Activated CD8-positive, alpha-beta memory T cell treated with anti-CD3 and anti-CD28 coated beads for 36 hours (primary cell): ENCODE data around the gene NCOR2. TPM values are rescaled to one million over a fixed set of nuclear protein-coding genes. Genes with fewer than 3 reads are reported as not detected.

Experiments used
- CTCF ChIA-PET: fragments of 350-600 bp; sonication (Branson Sonifier 250); formaldehyde crosslinking; loops from one replicate; lab custom pipeline; 2021; ENCODE audit warnings: antibody characterized with exemption; lab: Charles Lee
- POLR2A ChIA-PET: fragments of 350-600 bp; sonication (Branson Sonifier 250); formaldehyde crosslinking; loops from one replicate; lab custom pipeline; 2021; ENCODE audit warnings: antibody characterized with exemption; lab: Charles Lee
- total RNA-seq, 2 experiments: library from RNA; stranded (reverse); gene quantifications; one replicate each; pipeline ENCODE4 v1.2.3, GENCODE V29; 2021

Gene NCOR2
- total RNA-seq, 2 experiments from 2014 or later, result 94.7 to 95.0 TPM

DNA sequence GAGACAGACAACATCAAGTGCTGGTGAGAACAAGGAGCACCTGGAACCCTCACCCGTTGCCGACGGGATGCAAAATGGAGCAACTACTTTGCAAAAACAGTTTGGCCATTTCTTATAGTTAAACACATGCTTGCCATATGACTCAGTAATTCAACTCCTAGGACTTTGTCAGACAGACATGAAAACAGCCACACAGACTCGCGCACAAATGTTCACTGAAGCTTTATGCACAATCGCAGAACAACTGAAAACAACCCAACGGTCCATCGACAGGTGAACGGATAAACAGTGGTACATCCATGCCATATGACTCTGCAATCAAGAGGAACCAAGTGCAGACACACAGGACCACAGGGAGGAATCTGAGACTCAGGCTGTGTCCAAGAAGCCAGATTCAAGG is 30.8 kb downstream of the NCOR2 start:
- POLR2A ChIA-PET, result no interaction called here

DNA sequence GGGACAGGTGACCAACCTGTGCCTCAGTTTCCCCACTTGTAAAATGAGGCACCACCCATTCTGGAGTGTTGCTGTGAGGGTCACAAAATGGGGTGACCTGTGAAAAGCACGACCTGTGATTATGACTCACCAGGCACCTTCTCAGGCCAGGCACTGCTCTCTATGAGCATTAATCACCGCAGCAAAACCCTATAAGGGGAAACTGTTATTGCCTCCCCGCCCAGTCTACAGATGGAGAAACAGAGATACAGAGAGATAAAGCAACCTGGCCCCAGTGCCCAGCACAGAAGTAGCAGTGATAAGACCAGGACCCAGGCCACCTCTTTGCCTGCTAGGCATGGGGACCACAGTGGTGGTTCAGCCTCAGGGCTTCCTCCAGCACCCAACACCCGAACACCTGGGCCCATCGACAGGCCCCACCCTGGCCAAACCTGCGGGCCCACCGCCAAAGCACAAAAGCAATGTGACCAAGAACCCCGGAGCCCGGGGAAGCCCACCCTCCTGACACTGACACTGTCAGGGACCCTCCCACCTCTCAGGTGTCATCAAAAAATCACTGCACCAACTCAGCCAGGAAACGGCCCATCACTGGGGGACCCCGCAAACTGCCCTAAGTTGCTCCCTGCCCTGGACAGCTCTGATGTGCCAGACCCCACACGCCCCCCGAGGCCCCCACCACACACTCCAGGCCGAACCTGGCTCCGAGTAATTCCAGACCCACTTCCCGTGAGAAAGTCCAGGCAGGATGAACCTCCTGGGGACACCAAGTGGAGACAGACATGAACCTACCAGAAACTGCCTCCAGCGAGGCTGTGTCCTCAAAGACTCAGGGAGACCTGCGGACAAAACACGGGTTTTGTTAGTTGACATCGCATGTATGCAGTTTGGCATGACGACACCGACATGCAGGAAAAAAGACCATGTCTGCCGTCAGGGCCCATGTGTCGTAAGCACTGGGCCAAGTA is 32.4 kb downstream of the NCOR2 start:
- CTCF ChIA-PET, result no interaction called here
- POLR2A ChIA-PET, result no interaction called here

More for the DNA sequence above, 30.8 kb downstream of the NCOR2 start:
- CTCF ChIA-PET, result interaction anchor here (0.8 kb wide), 1 partner anchor 47 kb away, joined by 3 read pairs; no protein-coding TSS in a partner anchor

DNA sequence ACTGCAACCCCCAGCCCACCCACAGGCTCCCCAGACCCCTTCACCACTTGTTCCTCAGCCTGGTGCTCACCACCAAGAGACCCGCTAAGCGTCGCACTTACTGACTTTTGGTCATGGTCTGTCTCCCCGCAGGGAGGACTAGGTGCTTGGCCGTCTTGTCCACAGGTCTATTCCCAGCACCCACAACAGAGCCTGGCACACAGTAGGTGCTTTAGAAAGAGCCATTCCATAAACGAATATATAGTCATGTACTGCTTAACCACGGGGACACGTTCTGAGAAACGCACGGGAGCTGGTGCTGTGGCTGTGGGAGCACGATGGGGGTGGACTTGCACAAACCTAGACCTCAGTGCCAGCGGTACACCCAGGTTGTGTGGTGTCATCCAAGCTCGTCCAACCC is 34.0 kb downstream of the NCOR2 start:
- ChIA-PET CTCF (interaction anchor here (0.9 kb wide), 1 partner anchor 23 kb away, joined by 4 read pairs; no protein-coding TSS in a partner anchor), POLR2A (no interaction called here)

DNA sequence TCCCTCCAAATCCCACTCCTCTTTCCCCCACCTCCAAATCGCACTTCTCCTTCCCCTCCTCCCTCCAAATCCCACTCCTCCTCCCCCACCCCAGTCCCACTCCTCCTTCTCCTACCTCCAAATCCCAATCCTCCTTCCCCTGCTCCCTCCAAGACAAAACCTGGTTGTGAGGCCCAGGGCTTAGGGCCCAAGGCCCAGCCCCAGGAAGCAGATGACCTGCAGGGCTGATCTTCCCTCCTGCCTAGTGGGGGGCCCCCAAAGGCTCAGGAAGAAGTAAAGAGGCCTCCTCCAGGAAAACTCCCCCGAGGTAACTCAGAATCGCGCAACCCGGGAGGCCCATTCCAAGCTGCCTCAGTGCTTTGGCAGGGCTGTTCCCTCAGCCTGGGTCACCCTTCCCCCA is 34.4 kb downstream of the NCOR2 start:
- ChIA-PET CTCF (no interaction called here), POLR2A (no interaction called here)

DNA sequence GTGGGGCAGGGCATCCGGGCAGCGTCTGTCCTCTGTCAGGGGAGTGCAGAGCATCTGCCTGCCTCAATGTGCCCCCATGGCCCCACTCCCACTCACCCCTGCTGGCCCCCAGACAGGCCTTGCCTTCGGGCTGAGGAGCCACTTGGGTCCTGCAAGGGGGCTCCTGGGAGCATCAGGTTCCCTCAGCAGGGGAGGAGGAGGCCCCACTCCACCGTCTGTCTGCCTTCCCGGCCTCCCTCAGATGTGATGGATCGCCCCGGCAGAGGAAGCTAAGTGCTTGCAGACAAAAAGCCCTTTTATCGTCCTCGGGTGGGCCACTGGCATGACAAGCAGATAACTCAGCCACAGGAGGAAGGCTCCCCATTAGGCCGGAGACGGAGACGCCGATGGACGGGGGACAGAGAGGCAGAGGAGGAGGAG is 35.1 kb downstream of the NCOR2 start:
- POLR2A ChIA-PET, result no interaction called here
- CTCF ChIA-PET, result interaction anchor here (0.6 kb wide), 1 partner anchor 179 kb away, joined by 4 read pairs; no protein-coding TSS in a partner anchor

DNA sequence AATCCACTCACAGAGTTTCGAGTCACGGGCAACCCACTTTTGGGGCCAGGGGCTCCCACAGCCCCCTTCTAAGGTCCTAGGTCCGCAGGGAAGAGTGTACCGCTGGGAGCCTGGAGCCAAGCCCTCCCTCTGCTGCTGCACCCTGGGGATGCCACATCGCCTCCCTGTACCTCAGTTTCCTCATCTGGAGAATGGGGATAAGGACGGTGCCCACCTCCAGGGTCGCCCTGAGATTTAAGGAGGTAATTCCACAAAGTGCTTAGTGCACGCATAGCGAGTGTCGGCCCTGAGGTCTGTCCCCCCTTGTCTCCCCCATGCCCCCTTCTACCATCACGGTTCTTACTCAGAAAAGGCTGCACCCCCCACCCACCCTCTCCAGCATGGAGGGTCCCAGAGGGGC is 35.5 kb downstream of the NCOR2 start:
- POLR2A ChIA-PET, result no interaction called here
- CTCF ChIA-PET, result interaction anchor here (0.6 kb wide), 1 partner anchor 180 kb away, joined by 4 read pairs; no protein-coding TSS in a partner anchor

DNA sequence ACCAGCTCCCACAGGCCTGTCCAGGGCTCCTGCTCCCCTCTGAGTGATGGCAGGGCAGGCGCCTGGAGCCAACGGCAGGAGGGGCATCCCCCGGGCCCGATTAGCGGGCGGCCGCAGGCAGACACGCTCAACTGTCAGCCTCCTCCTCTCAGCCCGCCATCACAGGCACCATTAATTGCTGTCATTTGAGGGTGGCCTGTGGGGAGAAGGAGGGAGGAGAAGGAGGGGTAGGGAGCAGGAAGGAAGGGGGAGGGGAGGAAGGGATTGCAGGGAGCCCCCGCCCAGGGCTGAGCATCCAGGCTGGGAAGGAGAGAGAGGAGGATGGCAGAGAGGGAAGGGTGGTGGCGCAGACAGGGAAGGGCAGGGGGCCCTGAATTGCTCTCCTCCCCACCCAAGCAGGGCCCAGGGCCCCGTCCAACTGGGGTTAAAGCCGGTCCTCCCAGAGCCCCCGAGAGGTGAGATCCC is 36.1 kb downstream of the NCOR2 start:
- POLR2A ChIA-PET, result interaction anchor here (0.6 kb wide), 1 partner anchor 348 kb away, joined by 4 read pairs; no protein-coding TSS in a partner anchor

DNA sequence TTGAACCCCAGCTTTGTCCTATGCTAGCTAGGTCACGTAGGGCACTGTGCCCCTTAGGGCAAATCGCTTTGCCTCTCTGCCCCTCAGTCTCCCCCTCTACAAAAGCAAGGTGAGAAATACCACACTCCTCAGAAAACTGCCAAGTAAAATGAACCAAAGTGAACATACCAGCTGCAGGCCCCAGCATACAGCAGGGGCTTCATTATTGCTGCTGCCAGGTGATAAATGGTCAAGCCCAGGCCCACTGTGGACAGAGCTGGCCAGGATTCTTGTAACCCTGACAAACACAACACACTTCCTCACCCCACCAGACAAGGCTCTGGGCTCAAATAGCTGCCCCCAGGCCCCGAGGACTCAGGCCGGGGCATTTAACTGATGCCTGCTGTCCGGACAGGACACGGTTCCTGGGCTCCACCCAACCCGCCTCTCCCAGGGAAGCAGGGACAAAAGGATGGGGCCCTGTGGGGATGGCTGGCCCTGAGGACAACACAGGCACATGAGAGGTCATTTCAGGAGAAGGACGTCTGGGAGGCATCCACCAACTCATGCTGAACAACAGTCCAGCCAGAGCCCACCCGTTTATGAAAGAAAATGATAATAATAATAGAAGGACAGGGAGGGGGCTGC is 36.7 kb downstream of the NCOR2 start:
- ChIA-PET POLR2A (interaction anchor here (0.6 kb wide), 1 partner anchor 349 kb away, joined by 4 read pairs; no protein-coding TSS in a partner anchor), CTCF (no interaction called here)

More for the DNA sequence above, 36.1 kb downstream of the NCOR2 start:
- CTCF ChIA-PET, result no interaction called here

DNA sequence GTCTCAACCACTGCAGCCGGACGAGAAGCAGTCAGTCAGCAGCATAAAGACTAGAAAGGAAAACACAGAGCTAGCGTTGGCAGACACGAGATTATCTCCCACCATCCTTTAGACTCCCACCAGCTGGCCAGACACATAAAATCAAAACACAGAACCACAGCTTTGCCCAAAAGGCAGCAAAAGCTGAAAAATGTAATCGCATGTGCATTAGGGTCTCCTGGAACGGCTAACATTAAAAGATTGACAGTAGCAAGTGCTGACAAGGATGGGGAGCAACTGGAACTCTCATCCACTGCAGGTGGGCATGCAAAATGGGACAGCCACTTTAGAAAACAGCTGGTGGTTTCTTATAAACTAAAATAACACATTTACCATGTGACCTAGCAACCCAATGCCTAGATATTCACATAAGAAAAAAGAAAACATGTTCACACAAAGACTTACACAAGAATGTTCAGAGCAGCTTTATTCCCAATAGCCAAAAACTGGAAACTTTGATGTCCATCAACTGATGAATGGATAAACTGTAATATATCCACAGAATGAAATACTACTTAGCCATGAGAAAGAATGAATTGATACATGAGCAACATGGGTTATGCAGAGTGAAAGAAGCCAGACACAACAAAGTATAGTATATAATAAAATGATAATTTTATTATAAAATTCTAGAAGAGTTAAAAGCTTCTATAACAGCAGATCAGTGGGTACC is 37.7 kb downstream of the NCOR2 start:
- ChIA-PET POLR2A (no interaction called here), CTCF (no interaction called here)

DNA sequence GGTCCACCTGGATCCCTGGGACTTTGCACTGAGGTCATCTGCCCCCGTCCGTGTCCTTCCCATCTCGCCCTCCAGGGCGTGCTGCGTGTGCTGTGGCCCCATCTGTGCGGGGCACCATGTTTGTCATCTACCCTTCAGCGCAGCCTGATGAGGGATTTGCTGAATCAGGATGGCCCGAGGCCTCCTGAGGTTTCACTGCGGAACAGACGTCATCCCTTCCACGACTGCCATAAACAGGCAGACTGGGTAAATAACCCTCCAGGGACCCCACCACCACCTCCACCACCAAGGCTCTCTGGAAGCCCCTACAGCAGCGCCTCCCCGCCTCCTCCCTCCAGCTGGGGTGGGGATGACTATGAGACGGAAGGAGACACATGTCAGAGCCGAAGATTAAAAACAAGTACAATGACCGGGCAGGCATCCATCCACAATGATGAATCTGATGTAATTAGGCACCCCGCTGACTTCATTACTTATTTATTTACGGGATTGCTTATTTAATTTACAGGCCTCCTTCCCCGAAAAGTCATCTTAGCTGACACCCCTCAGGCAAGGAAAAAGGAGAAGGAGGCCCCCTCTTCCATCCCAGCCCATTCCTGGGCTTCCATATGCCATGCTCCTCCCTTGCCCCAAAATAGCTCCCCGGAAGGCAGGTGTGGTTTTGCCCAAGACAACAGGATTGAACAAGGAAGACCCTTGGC is 39.4 kb downstream of the NCOR2 start:
- CTCF ChIA-PET, result no interaction called here
- POLR2A ChIA-PET, result no interaction called here

DNA sequence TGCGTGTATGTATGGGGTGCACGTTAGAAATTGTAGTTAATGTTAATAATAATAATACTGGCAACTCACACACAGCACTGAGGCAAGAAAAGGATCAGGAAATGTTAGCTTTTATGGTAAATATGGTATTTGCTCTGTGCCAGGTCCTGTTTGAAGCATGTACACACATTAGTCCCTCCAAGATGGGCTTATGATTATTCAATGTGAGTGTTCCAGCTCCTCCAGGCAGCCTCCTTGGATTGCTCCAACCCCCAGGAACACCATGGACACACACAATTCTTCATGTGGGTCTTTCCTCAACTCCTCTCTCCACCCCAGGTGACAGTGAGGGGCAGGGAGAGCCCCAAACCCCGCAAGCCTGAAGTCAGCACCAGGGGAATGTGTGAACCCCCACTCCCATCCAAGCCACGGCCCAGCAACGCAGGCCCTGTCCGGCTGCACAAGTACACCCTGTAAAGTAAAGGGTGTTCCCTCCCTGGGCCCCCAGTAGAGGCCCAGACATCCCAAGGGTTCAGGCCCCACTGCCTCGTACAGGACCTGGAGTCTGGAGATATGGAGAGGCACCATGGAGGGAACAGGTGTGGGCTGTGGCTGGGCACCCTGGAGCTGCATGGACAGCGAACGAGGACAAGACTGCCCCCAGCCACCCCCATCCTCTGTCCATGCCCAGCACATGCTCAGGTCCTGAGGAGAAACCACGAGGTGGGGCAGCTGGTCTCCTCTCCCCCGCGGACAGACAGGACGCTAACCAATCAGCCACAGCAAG is 41.3 kb downstream of the NCOR2 start:
- POLR2A ChIA-PET, result no interaction called here
- CTCF ChIA-PET, result no interaction called here

DNA sequence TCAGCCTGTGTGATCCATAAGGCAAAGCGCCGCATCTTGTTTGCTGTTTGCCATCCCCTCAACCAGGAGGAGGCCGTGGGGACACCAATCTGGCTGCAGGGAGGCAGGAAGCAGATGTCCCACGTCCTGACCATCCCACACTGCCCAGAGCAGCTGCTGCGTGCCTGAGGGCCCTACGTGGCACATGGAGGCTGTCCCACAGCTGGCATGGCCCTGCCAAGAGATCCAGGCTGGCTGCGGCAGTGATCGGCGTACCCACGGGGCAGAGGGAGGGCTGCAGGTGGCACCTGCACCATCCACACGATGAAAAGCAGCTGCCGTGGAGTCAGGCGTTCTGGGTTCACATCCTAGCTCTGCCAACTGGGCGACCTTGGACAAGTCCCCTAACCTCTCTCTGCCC is 42.0 kb downstream of the NCOR2 start:
- ChIA-PET CTCF (no interaction called here), POLR2A (no interaction called here)

DNA sequence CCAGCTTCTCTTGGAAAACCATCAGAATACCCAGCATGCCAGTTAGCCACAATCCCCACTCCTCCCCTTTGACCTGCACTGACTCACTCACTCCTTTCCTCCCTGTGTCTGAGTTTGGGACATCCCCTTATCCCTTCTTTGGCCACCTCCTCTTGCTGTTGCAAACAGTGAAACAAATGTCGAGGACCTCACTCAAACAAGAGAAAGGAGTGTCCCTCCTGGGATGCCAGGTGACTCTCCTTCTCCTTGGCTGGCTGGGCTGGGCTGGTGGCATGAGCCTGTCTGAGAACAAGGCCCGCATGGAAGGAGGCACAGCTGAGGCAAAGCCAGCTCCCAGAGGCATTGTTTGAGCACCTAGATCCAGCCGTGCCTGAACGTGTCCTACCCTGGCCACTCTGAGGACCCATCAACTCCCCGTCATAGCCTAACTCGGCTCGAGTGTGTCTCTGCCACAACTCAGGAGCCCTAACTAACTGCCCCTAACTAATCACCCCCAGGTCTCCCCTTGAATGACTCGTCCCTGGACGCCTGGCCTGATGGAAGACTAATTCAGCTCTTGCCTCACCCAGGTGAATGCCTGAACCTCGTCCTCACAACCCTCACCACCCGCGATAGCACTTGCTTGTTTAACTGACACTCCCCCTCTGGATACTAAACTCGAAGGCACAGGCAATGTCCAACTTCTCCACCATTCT is 43.0 kb downstream of the NCOR2 start:
- ChIA-PET CTCF (no interaction called here), POLR2A (no interaction called here)

DNA sequence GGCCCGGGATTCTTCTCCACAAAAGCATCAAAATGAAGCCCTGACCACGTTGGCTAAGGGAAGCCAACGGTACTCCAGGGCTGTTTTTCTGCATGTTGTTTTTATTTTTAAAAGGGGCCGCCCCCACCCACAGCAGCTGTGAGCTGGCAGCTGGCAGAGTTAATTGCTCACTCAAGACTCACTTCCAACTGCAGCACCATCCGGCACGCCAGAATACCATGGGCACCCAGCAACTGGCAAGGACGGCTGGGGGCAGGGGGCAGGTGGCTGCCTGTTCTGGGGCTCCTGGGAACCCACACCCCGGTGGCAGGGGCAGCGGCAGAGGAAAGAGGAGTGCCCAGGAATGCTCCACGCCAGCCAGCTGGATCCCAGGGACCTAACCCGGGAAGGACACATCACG is 44.3 kb downstream of the NCOR2 start:
- ChIA-PET POLR2A (no interaction called here), CTCF (no interaction called here)

DNA sequence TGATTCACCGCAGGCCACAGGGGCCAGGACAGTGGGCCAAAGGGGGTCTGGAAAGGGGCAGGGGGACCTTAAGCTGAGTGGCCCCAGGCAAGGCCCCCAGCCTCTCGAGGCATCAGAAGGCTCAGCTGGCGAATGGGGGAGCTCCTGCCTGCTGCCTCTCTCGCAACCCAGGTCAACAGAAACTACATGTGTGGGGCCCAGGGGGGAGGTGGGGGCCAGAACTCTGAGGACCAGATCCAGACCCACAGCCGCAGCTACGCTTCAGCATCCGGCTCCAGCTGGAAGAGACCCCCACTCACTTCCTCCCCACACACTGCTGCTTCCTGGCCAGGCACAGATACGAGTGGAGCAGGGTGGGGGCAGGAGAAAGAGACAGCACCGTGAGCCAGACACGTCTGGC is 46.5 kb downstream of the NCOR2 start:
- POLR2A ChIA-PET, result no interaction called here
- CTCF ChIA-PET, result no interaction called here

DNA sequence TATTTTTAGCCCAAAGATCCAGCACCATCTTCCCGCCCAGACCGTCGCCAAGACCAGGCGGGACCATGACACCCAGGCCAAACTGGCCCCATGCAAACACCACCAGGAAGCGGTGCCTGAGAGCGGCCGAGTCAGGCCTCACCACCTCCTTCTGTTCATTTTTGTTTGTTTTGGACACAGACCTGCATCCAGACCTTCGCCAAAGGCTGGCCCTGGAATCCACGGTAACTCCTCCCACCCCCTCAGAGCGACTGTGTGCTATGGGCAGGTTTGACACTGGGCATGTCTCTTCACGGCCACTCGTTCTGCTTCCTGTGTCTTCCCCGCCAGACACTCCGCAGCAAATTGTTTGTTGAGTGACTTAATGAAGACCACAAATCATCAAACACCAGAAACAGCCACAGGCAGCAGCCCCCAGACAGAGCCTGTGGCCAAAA is 47.1 kb downstream of the NCOR2 start:
- ChIA-PET POLR2A (no interaction called here), CTCF (no interaction called here)

DNA sequence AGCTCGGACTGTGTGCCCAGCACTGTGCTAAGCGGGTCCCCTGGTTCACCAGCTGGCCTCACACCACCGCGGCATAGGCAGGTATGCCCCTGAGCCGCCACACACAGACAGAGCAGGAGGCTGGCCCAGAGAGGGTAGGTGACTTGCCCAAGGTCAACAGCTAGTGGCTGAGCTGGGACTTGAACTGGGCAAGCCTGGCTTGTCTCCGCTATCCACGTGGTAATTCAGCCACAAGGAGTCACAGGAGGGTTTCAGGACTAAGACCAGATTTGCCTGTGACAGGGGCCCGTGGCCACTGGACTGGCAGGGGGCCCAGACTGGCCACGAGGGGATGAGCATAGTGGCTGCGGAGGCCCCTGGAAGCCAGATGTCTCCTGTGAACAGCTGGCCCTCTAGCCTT is 47.7 kb downstream of the NCOR2 start:
- ChIA-PET POLR2A (no interaction called here), CTCF (no interaction called here)
